Liver (tissue), 9 donors: ENCODE measurements around the gene SCNN1A. TPM values are rescaled to one million over a fixed set of nuclear protein-coding genes. Genes with fewer than 3 reads are reported as not detected.

ENCODE experiments used
- DNase-seq: peaks from one replicate; pipeline ENCODE4 v3.0.0-alpha.2; 2017; ENCODE audit warnings: low spot score
- H3K27ac ChIP-seq, 2 donors: one replicate each; pipeline ENCODE4 v1.7.0; 2013; ENCODE audit warnings: inconsistent platforms in 2 of 2, low read length in 2 of 2, control low read depth in 1 of 2, low read depth in 1 of 2, mild to moderate bottlenecking in 1 of 2
- H3K27me3 ChIP-seq, 4 donors: one replicate each; pipeline versions ENCODE4 v1.6.1 to v1.7.0; 2013; ENCODE audit warnings: low read length in 3 of 4, inconsistent platforms in 1 of 4, mild to moderate bottlenecking in 1 of 4, moderate library complexity in 1 of 4; ENCODE audit not compliant: control insufficient read depth in 4 of 4, insufficient read depth in 4 of 4
- H3K36me3 ChIP-seq, 4 donors: one replicate each; pipeline versions ENCODE4 v1.6.1 to v1.7.0; 2013; ENCODE audit warnings: low read length in 3 of 4, mild to moderate bottlenecking in 3 of 4, low read depth in 1 of 4, moderate library complexity in 1 of 4; ENCODE audit not compliant: control insufficient read depth in 4 of 4, insufficient read depth in 3 of 4
- H3K4me1 ChIP-seq, 4 donors: one replicate each; pipeline versions ENCODE4 v1.6.1 to v1.7.0; 2013; ENCODE audit warnings: low read length in 3 of 4, mild to moderate bottlenecking in 3 of 4, moderate library complexity in 1 of 4; ENCODE audit not compliant: control insufficient read depth in 4 of 4, insufficient read depth in 4 of 4
- H3K4me3 ChIP-seq, 3 donors: one replicate each; pipeline versions ENCODE4 v1.6.1 to v1.7.0; 2013; ENCODE audit warnings: low read length in 3 of 3, control low read depth in 1 of 3, low read depth in 1 of 3, mild to moderate bottlenecking in 1 of 3
- H3K9ac ChIP-seq, 2 donors: one replicate each; pipeline ENCODE4 v1.7.0; 2013; ENCODE audit warnings: low read length in 2 of 2, mild to moderate bottlenecking in 2 of 2, moderate library complexity in 2 of 2, control low read depth in 1 of 2, low read depth in 1 of 2
- H3K9me3 ChIP-seq, 4 donors: one replicate each; pipeline versions ENCODE4 v1.6.1 to v1.7.0; 2013; ENCODE audit warnings: low read length in 3 of 4; ENCODE audit not compliant: control insufficient read depth in 4 of 4
- CTCF ChIP-seq: fragments of 150-350 bp; IDR thresholded peaks from 2 replicates; pipeline ENCODE4 v1.5.1; 2017; ENCODE audit warnings: improper control_type of control experiment, low read depth, low read length; ENCODE audit not compliant: missing input control
- EGR1 ChIP-seq, 2 donors: IDR thresholded peaks; 2 replicates each; pipeline ENCODE4 v1.6.1; 2016 to 2018; ENCODE audit warnings: antibody characterized with exemption in 2 of 2, low read depth in 2 of 2
- FOXA2 ChIP-seq: IDR thresholded peaks from 2 replicates; pipeline ENCODE4 v1.6.1; 2016; ENCODE audit warnings: antibody characterized with exemption
- GABPA ChIP-seq, 2 donors: IDR thresholded peaks in 1 of 2; conservative IDR thresholded peaks in 1 of 2; 2 replicates each; pipeline ENCODE4 v1.6.1; 2016; ENCODE audit warnings: antibody characterized with exemption in 2 of 2, mild to moderate bottlenecking in 1 of 2, moderate library complexity in 1 of 2
- HNF4A ChIP-seq, 2 donors: conservative IDR thresholded peaks; 2 replicates each; pipeline ENCODE4 v1.6.1; 2016; ENCODE audit warnings: antibody characterized with exemption in 2 of 2, mild to moderate bottlenecking in 2 of 2
- NR2F2 ChIP-seq: IDR thresholded peaks from 2 replicates; pipeline ENCODE4 v1.6.1; 2016; ENCODE audit warnings: antibody characterized with exemption
- RXRA ChIP-seq, 2 donors: IDR thresholded peaks; 2 replicates each; pipeline ENCODE4 v1.6.1; 2017 to 2018; ENCODE audit warnings: antibody characterized with exemption in 2 of 2, mild to moderate bottlenecking in 1 of 2
- SP1 ChIP-seq: IDR thresholded peaks from 2 replicates; pipeline ENCODE4 v1.6.1; 2018; ENCODE audit warnings: antibody characterized with exemption, mild to moderate bottlenecking
- TAF1 ChIP-seq: conservative IDR thresholded peaks from 2 replicates; pipeline ENCODE4 v1.6.1; 2016; ENCODE audit warnings: antibody characterized with exemption, mild to moderate bottlenecking
- YY1 ChIP-seq: IDR thresholded peaks from 2 replicates; pipeline ENCODE4 v1.6.1; 2016; ENCODE audit warnings: antibody characterized with exemption, mild to moderate bottlenecking
- WGBS: extraction: QIAGEN DNeasy Blood & Tissue Kit; methylation state at CpG from one replicate; pipeline ENCODE4 v1.1.7; 2013; 5-methylcytosine and 5-hydroxymethylcytosine counted together
- polyA plus RNA-seq, 2 donors: library from polyadenylated mRNA; stranded (reverse) in 1 of 2; unstranded in 1 of 2; fragments of 200-250 nt in 1 of 2; fragments of >200 nt in 1 of 2; fragmentation: Nextera tagmentation in 1 of 2; extraction: Ambion mirVana in 1 of 2; gene quantifications; one replicate each; pipeline versions ENCODE4 v1.2.1 to v1.2.3, GENCODE V29; 2013 to 2015
- total RNA-seq, 2 donors: library from RNA; depleted of rRNA; stranded (reverse); fragments of >200 nt; gene quantifications; one replicate each; pipeline ENCODE4 v1.2.3, GENCODE V29; 2014
- TF ChIP-seq, protein P1 (sequence below): IDR thresholded peaks from 2 replicates; pipeline ENCODE4 v1.6.1; 2016; ENCODE audit warnings: antibody characterized with exemption
- TF ChIP-seq, protein P2 (sequence below): IDR thresholded peaks from 2 replicates; pipeline ENCODE4 v1.6.1; 2016; ENCODE audit warnings: antibody characterized with exemption
- TF ChIP-seq, protein P3 (sequence below): IDR thresholded peaks from 2 replicates; pipeline ENCODE4 v1.6.1; 2016; ENCODE audit warnings: antibody characterized with exemption, mild to moderate bottlenecking
- donor health status: healthy.
- donor health status: healthy.
- donor health status: healthy.
- donor health status: healthy.
- donor health status: healthy.

Gene SCNN1A
- total and polyA plus RNA-seq, 4 donors: 0.47 to 7.7 (median 2.9) TPM

GRCh38 chr12:6374028-6374785, 1.2 kb downstream of the SCNN1A start:
- Histone ChIP-seq H3K27me3 (no peaks in the 10 kb centered on the region), H3K27ac (no peak overlapping the region), H3K9me3 (no peaks in the 10 kb centered on the region), H3K4me1 (peaks cover 5 to 20% (median 14%) of the 10 kb centered on the region in 4 donors), H3K36me3 (no peaks in the 10 kb centered on the region), H3K4me3 (no peak overlapping the region), H3K9ac (no peak overlapping the region)
- DNase-seq: no peak
- TF ChIP-seq, protein P1, sequence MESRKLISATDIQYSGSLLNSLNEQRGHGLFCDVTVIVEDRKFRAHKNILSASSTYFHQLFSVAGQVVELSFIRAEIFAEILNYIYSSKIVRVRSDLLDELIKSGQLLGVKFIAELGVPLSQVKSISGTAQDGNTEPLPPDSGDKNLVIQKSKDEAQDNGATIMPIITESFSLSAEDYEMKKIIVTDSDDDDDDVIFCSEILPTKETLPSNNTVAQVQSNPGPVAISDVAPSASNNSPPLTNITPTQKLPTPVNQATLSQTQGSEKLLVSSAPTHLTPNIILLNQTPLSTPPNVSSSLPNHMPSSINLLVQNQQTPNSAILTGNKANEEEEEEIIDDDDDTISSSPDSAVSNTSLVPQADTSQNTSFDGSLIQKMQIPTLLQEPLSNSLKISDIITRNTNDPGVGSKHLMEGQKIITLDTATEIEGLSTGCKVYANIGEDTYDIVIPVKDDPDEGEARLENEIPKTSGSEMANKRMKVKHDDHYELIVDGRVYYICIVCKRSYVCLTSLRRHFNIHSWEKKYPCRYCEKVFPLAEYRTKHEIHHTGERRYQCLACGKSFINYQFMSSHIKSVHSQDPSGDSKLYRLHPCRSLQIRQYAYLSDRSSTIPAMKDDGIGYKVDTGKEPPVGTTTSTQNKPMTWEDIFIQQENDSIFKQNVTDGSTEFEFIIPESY: no peak
- TF ChIP-seq RXRA (IDR thresholded peaks at IDR 0.05): no peak
- WGBS: 89% methylated on average over 24 of the region's 24 CpGs

DNA sequence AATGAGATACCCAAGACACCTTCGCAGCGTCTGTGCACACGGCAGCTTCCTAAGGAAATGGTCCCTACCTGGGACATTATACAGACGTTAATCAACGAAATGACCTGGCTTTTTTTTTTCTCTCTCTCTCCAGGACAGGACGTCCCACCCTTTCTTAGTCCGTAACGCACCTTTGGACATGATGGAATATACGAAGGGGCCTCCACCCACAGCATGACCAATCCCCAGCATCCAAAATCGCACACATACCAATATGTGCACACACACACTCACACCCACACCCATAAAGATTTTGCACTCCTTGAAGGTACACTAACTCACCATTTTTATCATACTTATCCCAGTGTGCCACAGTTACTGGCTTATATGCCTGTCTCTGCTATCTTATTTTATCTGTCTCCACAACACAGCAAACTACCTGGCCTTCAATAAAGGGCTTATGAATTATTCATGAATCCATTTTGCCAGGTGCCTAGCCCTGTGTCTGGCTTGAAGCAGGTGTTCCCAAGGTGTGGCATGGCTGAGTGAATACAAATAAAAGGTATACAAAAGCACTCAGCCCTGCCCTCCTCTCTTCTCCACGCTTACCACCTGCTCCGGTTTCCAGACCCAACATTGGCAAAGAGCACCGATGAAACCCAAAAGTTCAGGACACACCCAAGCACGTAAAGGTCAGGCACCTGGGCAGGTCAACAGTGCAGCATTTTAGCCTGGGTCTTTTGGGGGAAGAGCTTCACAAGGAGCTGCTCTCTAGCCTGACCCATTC, 2.2 kb downstream of the SCNN1A start:
- DNase-seq: no peak
- H3K4me1 ChIP-seq: peaks cover 5 to 28% (median 22%) of the 10 kb centered on the region in 4 donors
- H3K36me3 ChIP-seq: no peaks in the 10 kb centered on the region
- H3K27me3 ChIP-seq: no peaks in the 10 kb centered on the region
- TF ChIP-seq TAF1 (no peak), RXRA (IDR thresholded peaks at IDR 0.05) (no peak), NR2F2 (no peak)
- TF ChIP-seq, protein P2, sequence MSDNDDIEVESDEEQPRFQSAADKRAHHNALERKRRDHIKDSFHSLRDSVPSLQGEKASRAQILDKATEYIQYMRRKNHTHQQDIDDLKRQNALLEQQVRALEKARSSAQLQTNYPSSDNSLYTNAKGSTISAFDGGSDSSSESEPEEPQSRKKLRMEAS: no peak
- no peak overlapping the region for H3K9ac ChIP-seq
- H3K9me3 ChIP-seq: no peaks in the 10 kb centered on the region
- H3K27ac ChIP-seq: no peak overlapping the region
- no peak overlapping the region for H3K4me3 ChIP-seq
- WGBS: 78% methylated on average over 14 of the region's 14 CpGs

GRCh38 chr12:6372403-6373003, 2.9 kb downstream of the SCNN1A start:
- no peaks in the 10 kb centered on the region for H3K36me3 ChIP-seq
- H3K4me3 ChIP-seq: no peak overlapping the region
- peaks cover 7 to 31% (median 20%) of the 10 kb centered on the region in 4 donors for H3K4me1 ChIP-seq
- H3K27me3 ChIP-seq: no peaks in the 10 kb centered on the region
- 55% methylated on average over 8 of the region's 8 CpGs for WGBS
- no peak for DNase-seq
- H3K9me3 ChIP-seq: no peaks in the 10 kb centered on the region
- H3K27ac ChIP-seq: peak overlapping the region in 1 of 2 donors; percentile 15
- no peak overlapping the region for H3K9ac ChIP-seq
- TF ChIP-seq EGR1 (IDR thresholded peaks at IDR 0.05; ENCODE audit: low read depth in 2 of 2) (no peak), HNF4A (conservative IDR thresholded peaks at IDR 0.05) (no peak), CTCF (no peak), FOXA2 (no peak), NR2F2 (peak; percentile 68), GABPA (IDR thresholded peaks at IDR 0.05 in 1 of 2, conservative IDR thresholded peaks at IDR 0.05 in 1 of 2) (no peak), YY1 (no peak), RXRA (IDR thresholded peaks at IDR 0.05) (no peak), SP1 (no peak), TAF1 (no peak)
- TF ChIP-seq, protein P2: no peak
- TF ChIP-seq, protein P1: no peak
- TF ChIP-seq, protein P3, sequence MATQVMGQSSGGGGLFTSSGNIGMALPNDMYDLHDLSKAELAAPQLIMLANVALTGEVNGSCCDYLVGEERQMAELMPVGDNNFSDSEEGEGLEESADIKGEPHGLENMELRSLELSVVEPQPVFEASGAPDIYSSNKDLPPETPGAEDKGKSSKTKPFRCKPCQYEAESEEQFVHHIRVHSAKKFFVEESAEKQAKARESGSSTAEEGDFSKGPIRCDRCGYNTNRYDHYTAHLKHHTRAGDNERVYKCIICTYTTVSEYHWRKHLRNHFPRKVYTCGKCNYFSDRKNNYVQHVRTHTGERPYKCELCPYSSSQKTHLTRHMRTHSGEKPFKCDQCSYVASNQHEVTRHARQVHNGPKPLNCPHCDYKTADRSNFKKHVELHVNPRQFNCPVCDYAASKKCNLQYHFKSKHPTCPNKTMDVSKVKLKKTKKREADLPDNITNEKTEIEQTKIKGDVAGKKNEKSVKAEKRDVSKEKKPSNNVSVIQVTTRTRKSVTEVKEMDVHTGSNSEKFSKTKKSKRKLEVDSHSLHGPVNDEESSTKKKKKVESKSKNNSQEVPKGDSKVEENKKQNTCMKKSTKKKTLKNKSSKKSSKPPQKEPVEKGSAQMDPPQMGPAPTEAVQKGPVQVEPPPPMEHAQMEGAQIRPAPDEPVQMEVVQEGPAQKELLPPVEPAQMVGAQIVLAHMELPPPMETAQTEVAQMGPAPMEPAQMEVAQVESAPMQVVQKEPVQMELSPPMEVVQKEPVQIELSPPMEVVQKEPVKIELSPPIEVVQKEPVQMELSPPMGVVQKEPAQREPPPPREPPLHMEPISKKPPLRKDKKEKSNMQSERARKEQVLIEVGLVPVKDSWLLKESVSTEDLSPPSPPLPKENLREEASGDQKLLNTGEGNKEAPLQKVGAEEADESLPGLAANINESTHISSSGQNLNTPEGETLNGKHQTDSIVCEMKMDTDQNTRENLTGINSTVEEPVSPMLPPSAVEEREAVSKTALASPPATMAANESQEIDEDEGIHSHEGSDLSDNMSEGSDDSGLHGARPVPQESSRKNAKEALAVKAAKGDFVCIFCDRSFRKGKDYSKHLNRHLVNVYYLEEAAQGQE: no peak
